ENCODE data around the gene ADCK2.
A peak's percentile ranks its signal among the peaks of the same experiment; 100 is the strongest.

Gene ADCK2

DNA sequence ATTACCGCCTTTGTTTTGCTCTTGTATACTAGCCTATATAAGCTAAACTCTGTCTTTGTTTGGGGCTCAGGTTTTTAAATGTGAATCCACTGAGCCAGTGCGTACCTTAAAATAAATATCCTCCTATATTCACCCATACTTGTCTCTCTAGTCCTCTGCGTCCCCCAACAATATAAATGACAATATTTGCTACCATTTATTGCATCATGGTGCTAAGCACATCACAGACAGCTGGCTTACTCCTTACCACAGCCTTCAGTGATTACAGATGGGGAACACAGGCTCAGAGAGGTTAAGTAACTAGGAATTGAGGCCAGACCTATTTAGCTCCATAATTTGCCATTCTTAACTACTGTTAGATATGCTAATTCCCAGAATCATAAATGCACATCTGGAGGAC is 3.4 kb upstream of the ADCK2 start:
- no peak for DNase-seq
- intact Hi-C loops (cut with DNase I): no loop called here

DNA sequence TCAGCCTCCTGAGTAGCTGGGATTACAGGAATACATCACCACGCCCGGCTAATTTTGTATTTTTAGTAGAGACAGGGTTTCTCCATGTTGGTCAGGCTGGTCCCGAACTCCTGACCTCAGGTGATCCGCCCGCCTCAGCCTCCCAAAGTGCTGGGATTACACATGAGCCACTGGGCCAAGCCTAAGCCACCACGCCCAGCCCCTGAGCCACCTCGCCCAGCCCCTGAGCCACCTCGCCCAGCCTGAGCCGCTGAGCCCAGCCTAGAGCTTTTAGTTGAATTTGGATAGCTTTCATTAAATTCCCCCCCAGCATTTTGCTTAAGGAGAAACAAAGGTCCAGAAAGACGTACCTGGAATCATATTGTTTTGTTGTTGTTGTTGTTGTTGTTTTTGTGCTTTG is 2.9 kb upstream of the ADCK2 start:
- DNase-seq: peak in 3 of 42 donors; percentile 1 to 12 (median 8)
- intact Hi-C loops (cut with DNase I): loop anchor here (10.0 kb wide), 3 partner anchors 135 to 345 kb away; partner anchors contain the start of genes BRAF and MRPS33

- intact Hi-C loops (cut with DNase I): loop anchor here (10.0 kb wide), 3 partner anchors 134 to 344 kb away; partner anchors contain the start of genes BRAF and MRPS33
- DNase-seq: peak in 2 of 42 donors; percentile 6 to 9
Measured at GRCh38 chr7:140670343-140670935, 2.3 kb upstream of the ADCK2 start.

DNA sequence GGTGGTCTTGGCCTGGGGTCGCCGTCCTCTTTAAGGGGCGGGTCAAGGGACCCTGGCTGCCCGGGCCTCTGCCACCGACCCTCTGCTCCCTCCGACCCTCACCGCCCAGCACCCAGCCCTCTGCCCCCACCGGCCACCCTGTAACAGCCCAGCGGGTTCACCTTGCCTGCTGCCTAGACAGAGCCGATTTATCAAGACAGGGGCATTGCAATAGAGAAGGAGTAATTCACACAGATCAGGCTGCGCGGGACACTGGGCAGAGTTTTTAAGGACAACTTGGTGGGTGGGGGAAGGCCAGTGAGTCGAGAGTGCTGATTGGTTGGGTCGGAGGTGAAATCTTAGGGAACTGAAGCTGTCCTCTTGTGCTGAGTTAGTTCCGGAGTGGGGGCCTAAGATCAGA is 779 bp upstream of the ADCK2 start:
- peak in 5 of 42 donors; percentile 7 to 34 (median 22) for DNase-seq
- intact Hi-C loops (cut with DNase I): loop anchor here (10.0 kb wide), 3 partner anchors 133 to 343 kb away; partner anchors contain the start of genes BRAF and MRPS33

DNA sequence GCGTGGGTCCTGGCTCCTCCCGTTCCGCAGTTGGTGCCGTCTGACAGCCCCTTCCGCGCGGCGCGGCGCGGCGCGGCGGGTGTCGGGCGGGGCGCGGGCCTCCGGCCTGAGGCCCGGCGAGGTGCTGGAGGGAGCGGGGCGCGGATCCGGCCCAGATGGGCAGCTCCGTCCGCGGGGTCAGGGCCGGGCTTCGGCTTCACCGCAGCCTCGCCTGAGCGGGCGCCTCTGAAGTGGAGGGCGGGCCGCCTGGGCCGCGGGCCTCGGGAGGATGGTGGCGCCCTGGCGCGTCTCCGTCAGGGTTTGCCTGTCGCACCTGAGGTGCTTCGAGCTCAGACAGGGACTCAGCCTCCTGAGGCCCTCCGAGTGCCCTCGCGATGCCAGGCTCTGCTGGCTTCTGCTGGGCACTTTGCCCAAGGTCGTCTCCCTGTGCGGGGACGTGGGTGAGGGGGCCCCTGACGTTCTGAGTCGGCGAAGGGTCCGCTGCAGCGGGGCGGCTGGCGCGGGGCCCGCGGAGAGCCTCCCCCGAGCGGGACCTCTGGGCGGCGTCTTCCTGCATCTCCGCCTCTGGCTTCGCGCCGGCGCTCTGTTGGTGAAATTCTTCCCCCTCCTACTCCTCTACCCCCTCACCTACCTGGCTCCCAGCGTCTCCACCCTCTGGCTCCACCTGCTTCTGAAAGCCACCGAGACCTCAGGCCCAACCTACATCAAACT is 473 bp downstream of the ADCK2 start:
- intact Hi-C loops (cut with DNase I): loop anchor here (10.0 kb wide), 3 partner anchors 132 to 342 kb away; partner anchors contain the start of genes BRAF and MRPS33
- peak; percentile 40 to 87 (median 68) for DNase-seq

GRCh38 chr7:140673774-140674155 is 1.0 kb downstream of the ADCK2 start:
- intact Hi-C loops (cut with DNase I): loop anchor here (2.0 to 10.0 kb wide), 4 partner anchors 23 to 341 kb away; partner anchors contain the start of genes BRAF, MRPS33 and NDUFB2
- peak in 1 of 42 donors; percentile 15 for DNase-seq

DNA sequence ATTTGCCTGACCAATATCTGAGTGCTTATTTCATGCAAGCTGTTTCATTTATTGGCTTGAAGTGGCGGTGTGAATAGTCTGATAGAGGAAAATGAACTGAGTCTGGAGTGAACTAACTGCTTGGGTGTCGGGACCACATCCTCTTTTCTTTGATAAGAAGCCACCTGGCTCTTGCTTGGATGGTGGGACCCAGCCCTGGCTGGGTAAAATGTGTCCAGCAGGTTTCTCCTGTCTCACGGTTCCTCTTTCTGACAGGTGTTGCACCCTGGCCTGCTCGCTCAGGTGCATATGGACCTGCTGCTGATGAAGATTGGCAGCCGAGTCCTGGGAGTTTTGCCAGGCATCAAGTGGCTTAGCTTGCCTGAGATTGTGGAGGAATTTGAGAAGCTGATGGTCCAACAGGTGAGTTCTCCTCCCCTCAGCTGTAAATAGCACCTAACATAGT is 1.6 kb downstream of the ADCK2 start:
- intact Hi-C loops (cut with DNase I): loop anchor here (2.0 to 10.0 kb wide), 4 partner anchors 22 to 340 kb away; partner anchors contain the start of genes BRAF, MRPS33 and NDUFB2
- DNase-seq: peak in 6 of 42 donors; percentile 6 to 34 (median 22)

GRCh38 chr7:140674899-140675701 is 2.4 kb downstream of the ADCK2 start:
- intact Hi-C loops (cut with DNase I): loop anchor here (2.0 to 10.0 kb wide), 4 partner anchors 22 to 340 kb away; partner anchors contain the start of genes BRAF, MRPS33 and NDUFB2
- peak in 36 of 42 donors; percentile 17 to 81 (median 62) for DNase-seq

GRCh38 chr7:140675726-140676125 is 3.0 kb downstream of the ADCK2 start:
- intact Hi-C loops (cut with DNase I): loop anchor here (2.0 to 10.0 kb wide), 4 partner anchors 21 to 339 kb away; partner anchors contain the start of genes BRAF, MRPS33 and NDUFB2

DNA sequence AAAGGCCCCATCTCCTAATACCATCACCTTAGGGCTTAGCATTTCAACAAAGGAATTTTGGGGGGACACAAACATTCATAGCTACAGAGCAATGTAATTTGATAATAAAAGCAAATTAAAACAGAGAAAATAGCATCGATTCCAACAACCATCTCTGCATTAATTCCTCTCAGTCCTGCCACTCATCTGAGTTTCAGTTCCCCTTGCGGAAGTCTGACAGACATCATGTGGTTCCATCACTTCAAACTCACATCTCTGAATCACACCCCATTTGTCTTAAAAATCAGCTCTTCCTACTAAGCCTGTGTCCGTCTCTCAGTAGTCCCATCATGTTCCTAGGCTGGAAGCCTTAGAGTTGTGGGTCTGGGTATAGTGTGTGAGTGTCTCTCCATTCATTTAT is 3.6 kb downstream of the ADCK2 start:
- DNase-seq: peak in 5 of 42 donors; percentile 15 to 29 (median 23)
- intact Hi-C loops (cut with DNase I): loop anchor here (10.0 kb wide), 3 partner anchors 128 to 338 kb away; partner anchors contain the start of genes BRAF and MRPS33

More at GRCh38 chr7:140675726-140676125, 3.0 kb downstream of the ADCK2 start:
- peak in 6 of 42 donors; percentile 5 to 14 (median 10) for DNase-seq

GRCh38 chr7:140676956-140677355 is 4.2 kb downstream of the ADCK2 start:
- intact Hi-C loops (cut with DNase I): loop anchor here (10.0 kb wide), 3 partner anchors 128 to 338 kb away; partner anchors contain the start of genes BRAF and MRPS33
- DNase-seq: peak in 4 of 42 donors; percentile 6 to 22 (median 8)

DNA sequence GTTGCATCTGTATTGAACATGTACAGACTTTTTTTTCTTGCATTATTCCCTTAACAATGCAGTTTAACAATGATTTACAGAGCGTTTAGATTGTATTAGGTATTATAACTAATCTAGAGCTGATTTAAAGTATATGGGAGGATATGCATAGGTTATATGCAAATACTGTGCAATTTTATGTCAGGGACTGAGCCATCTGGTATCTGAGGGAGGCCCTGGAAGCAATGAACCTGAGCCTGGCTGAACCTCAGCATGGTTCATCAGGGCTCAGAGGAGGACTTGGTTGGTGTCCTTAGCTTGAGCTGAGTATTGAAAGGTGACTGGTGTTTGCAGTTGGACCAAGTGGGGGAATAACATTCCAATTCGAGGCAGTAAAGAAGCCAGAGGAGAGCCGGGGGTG is 4.8 kb downstream of the ADCK2 start:
- intact Hi-C loops (cut with DNase I): loop anchor here (10.0 kb wide), 3 partner anchors 127 to 337 kb away; partner anchors contain the start of genes BRAF and MRPS33
- DNase-seq: peak in 3 of 42 donors; percentile 7 to 11 (median 9)

DNA sequence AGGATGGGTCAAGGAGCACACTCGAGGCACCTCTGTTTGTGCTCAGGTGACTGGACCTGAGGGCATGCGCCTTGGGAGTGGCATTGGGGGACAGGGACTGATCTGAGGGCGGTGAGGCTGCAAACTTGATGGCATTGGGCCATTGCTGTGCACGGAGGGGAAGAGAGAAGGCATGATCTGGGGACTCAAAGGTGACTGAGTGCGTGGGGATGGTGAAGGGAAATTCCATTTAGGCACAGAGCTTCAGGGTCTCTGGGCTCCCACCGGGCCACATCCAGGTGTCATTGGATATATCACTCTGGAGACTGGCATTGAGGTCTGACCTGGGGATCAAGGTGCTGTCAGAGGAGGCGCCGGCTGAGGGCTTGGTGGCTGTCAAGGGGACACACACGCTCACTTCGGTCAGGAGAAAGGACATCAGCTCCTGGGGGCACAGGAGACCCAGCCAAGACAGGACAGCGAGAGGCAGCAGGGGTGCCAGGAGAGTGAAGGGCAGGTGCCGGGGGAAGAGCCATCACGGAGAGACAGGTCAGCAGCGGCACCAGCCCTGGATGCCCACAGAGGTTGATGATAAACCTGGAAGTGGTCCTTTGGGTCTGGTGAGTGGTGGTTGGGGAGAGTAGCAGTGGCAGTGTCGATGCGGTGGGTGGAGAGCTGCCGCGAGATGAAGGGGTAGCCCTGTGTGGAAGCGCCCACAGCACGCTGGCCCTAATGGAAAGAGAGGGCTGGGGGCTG is 5.5 kb downstream of the ADCK2 start:
- peak in 6 of 42 donors; percentile 8 to 34 (median 16) for DNase-seq
- intact Hi-C loops (cut with DNase I): loop anchor here (10.0 kb wide), 3 partner anchors 127 to 337 kb away; partner anchors contain the start of genes BRAF and MRPS33

DNA sequence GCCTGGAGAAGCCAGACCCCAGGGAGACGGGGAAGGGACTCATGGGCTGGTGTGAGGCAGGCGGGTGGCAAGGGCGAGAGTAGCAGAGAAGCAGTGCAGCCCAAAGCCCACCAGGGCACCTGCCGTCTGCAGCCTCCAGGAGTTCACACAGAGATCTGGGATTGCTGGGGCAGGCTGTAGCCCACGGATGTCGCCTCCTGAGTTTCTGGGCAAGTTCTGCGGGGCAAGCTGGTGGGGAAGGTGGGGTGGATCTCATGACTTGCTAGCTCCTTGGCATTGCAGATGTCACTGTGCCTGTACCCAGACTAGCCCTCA is 6.0 kb downstream of the ADCK2 start:
- intact Hi-C loops (cut with DNase I): loop anchor here (10.0 kb wide), 3 partner anchors 126 to 336 kb away; partner anchors contain the start of genes BRAF and MRPS33
- DNase-seq: peak in 3 of 42 donors; percentile 6 to 13 (median 9)

DNA sequence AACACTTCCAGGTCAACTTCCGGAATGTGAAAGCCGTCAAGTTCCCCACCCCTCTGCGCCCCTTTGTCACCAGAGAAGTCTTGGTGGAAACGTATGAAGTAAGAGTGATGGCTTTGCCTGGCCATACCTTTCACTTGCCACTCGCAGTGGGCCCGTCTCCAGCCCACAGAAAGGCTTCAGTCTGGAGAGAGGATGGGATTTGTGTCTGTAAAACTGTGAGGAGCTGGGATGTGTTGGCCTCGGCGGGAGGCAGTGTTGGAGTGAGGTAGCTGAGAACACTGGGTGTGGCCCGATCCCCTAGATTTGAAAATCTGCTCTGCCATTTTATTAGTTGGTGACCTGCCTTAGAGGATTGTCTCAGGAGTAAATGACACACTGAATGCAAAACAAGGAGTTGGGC is 6.4 kb downstream of the ADCK2 start:
- intact Hi-C loops (cut with DNase I): loop anchor here (10.0 kb wide), 3 partner anchors 126 to 336 kb away; partner anchors contain the start of genes BRAF and MRPS33
- DNase-seq: peak in 4 of 42 donors; percentile 5 to 19 (median 8)

GRCh38 chr7:140680886-140681285 is 8.1 kb downstream of the ADCK2 start:
- intact Hi-C loops (cut with DNase I): no loop called here
- peak in 2 of 42 donors; percentile 6 to 22 for DNase-seq

GRCh38 chr7:140681766-140682165 is 9.0 kb downstream of the ADCK2 start:
- DNase-seq: peak in 3 of 42 donors; percentile 1 to 8 (median 5)
- intact Hi-C loops (cut with DNase I): no loop called here
